Activated T-helper 1 cell treated with anti-CD3 and anti-CD28 coated beads, Interleukin-12 subunit alpha, Interleukin-12 subunit beta, Interleukin-2, Interleukin-4 antibody, amounts not matched to agents 30 ng/mL and 10 ng/mL and 1 ng/mL, durations not matched to agents 14 hours and 24 hours and 36 hours (primary cell): ENCODE data around the gene TBPL2. TPM values are rescaled to one million over a fixed set of nuclear protein-coding genes. Genes with fewer than 3 reads are reported as not detected.

ENCODE experiments used
- DNase-seq: peaks from one replicate; pipeline ENCODE4 v3.0.0; 2021; ENCODE audit warnings: low spot score
- H3K27ac Mint-ChIP-seq: one replicate; pipeline ENCODE4 v1.8.0; 2021; ENCODE audit warnings: mild to moderate bottlenecking, mixed read lengths
- H3K27me3 Mint-ChIP-seq: one replicate; pipeline ENCODE4 v1.8.0; 2022; ENCODE audit warnings: mild to moderate bottlenecking, moderate library complexity, mixed read lengths; ENCODE audit not compliant: insufficient read depth
- H3K36me3 Mint-ChIP-seq: one replicate; pipeline ENCODE4 v1.8.0; 2021; ENCODE audit warnings: low read depth, mixed read lengths
- H3K4me1 Mint-ChIP-seq: one replicate; pipeline ENCODE4 v1.8.0; 2021; ENCODE audit warnings: low read depth, mixed read lengths
- H3K4me3 Mint-ChIP-seq: one replicate; pipeline ENCODE4 v1.8.0; 2021; ENCODE audit warnings: mild to moderate bottlenecking, moderate library complexity, mixed read lengths
- H3K9me3 Mint-ChIP-seq: one replicate; pipeline ENCODE4 v1.8.0; 2021; ENCODE audit warnings: mixed read lengths
- intact Hi-C: fragments of 100-400 bp; cut with micrococcal nuclease; formaldehyde crosslinking; loops from one replicate; pipeline ENCODE4 v1.15.1; 2024
- total RNA-seq: library from RNA; stranded (reverse); gene quantifications from 2 replicates; pipeline ENCODE4 v1.2.3, GENCODE V29; 2022

Gene TBPL2
- total RNA-seq, 1 donor from 2014 or later = not detected

DNA sequence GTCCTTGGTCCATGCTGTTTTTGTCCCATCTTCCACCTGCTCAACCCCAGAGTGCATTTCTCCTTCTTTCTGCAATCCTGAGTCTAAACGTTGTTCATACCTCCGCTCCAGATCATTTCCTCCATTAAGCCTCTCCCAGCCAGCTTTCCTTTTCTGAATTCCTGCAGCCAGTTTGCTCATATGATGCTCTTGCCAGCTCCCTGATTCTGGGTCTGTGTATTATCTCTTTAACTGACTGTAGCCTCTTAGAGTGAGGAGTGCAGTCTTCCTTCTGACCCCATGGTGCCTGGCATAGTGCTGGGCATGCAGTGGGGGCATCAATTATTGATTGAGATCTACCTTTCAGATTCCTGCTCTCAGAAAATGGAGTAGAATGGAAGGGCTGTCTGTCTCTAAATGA, 11.5 kb upstream of the TBPL2 start:
- peaks cover 12% of the 10 kb centered on the region for H3K4me1 Mint-ChIP-seq
- no peaks in the 10 kb centered on the region for H3K27me3 Mint-ChIP-seq
- H3K9me3 Mint-ChIP-seq = no peaks in the 10 kb centered on the region
- H3K36me3 Mint-ChIP-seq = no peaks in the 10 kb centered on the region
- intact Hi-C loops = no loop called here
- no peak overlapping the region for H3K27ac Mint-ChIP-seq
- H3K4me3 Mint-ChIP-seq = no peak overlapping the region
- no peak for DNase-seq

DNA sequence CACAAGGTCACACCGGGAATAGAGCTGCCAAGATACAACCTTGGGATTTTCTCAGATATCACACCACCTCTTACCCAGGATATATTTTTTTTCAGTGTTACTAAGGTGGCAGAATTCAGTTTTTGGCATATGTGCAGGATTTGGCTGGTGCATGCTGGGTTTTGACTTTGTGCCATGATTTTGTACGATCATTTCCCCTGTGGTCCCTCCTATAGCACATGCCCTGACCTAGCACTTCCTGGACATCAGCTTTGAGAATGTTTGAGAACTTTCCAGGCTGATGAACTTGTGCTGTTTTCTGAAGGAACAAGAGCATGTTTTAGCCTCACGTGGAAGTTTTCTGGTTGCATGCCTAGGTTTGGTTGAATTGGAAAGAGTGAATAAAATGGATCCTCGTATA, 11.0 kb upstream of the TBPL2 start:
- Mint-ChIP-seq H3K4me1 (peaks cover 13% of the 10 kb centered on the region), H3K27me3 (no peaks in the 10 kb centered on the region), H3K27ac (no peak overlapping the region), H3K9me3 (no peaks in the 10 kb centered on the region), H3K4me3 (no peak overlapping the region), H3K36me3 (no peaks in the 10 kb centered on the region)
- DNase-seq = no peak
- intact Hi-C loops = no loop called here

DNA sequence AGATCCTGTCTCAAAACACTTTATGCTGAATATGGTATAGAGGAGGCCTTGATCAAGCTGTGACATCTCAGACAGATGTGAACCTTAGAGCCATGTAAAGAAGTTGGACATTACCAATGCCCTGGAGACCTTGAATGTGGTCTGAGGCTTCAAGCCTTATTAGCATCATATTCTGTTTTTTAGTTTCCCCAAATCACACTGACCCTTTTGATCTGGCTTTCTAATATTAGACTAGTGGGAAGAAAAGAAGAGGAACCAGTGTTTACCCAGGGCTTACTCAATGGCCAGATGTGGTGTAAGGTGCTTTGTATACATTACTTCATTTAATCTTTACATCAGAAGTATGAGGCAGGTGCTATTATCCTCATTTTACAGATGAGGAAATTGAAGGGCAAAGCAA, 10.6 kb upstream of the TBPL2 start:
- Mint-ChIP-seq H3K4me1 (peaks cover 17% of the 10 kb centered on the region), H3K36me3 (no peaks in the 10 kb centered on the region), H3K27me3 (no peaks in the 10 kb centered on the region), H3K27ac (no peak overlapping the region), H3K9me3 (no peaks in the 10 kb centered on the region), H3K4me3 (no peak overlapping the region)
- intact Hi-C loops = no loop called here
- DNase-seq = no peak

DNA sequence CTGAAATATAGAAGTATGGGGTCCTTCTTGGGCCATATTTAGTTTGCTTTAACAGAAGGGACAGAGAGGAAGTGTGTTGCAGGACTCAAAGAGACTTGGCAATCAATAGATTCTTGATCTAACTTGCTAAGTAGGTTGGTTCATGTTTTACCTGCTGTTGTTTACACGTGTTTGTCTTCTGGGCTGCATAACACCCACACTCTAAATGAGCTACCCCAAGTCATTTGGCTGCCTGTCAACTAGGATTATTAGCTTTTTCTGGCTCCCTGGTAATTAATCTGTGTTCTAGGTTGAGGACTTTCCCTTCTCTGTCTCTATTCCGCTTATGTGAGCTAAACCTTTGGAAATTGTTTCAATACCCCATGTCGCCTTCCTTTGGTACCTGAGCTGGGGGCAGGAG, 10.1 kb upstream of the TBPL2 start:
- no peak overlapping the region for H3K4me3 Mint-ChIP-seq
- no peaks in the 10 kb centered on the region for H3K36me3 Mint-ChIP-seq
- H3K27ac Mint-ChIP-seq = no peak overlapping the region
- no peaks in the 10 kb centered on the region for H3K9me3 Mint-ChIP-seq
- intact Hi-C loops = no loop called here
- peaks cover 18% of the 10 kb centered on the region for H3K4me1 Mint-ChIP-seq
- H3K27me3 Mint-ChIP-seq = no peaks in the 10 kb centered on the region
- no peak for DNase-seq

DNA sequence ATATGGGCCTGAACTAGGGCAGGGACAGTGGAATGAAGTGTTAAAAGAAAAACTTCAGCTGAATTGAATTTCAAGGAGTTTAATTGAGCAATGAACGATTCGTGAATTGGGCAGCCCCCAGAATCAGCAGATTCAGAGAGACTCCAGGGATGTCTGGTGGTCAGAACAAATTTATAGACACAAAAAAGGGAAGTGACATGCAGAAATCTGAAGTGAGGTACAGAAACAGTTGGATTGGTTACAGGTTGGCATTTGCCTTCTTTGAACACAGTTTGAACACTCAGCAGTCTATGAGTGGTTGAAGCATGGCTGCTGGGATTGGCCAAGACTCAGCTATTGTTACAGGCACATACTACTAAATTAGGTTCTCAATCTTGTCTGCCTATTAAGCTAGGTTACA, 9.7 kb upstream of the TBPL2 start:
- Mint-ChIP-seq H3K36me3 (no peaks in the 10 kb centered on the region), H3K9me3 (no peaks in the 10 kb centered on the region), H3K27ac (no peak overlapping the region), H3K4me1 (peaks cover 18% of the 10 kb centered on the region), H3K27me3 (no peaks in the 10 kb centered on the region), H3K4me3 (no peak overlapping the region)
- no peak for DNase-seq
- intact Hi-C loops = no loop called here

DNA sequence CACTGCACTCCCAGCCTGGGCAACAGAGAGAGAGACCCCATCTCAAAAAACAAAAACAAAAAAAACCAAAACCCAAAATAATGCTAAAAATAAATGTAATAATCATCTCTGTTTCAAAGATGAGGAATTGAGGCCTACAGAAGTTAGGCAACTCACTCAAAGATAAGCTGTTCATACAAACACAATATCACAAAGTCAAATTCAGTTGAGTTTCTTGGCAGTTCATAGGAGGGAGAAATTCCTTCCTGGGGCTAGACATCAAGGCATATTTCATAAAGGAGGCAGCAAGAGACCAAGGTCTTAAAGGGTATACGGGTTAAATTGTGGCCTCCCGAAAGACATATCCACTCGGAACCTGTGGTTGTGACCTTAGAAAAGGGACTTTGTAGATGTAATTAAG, 8.7 kb upstream of the TBPL2 start:
- Mint-ChIP-seq H3K4me1 (peaks cover 18% of the 10 kb centered on the region), H3K4me3 (no peak overlapping the region), H3K36me3 (no peaks in the 10 kb centered on the region), H3K27ac (no peak overlapping the region), H3K27me3 (no peaks in the 10 kb centered on the region), H3K9me3 (no peaks in the 10 kb centered on the region)
- intact Hi-C loops = loop anchor here (10.0 kb wide), 2 partner anchors 206 to 1866 kb away; no protein-coding TSS in a partner anchor
- DNase-seq = no peak

DNA sequence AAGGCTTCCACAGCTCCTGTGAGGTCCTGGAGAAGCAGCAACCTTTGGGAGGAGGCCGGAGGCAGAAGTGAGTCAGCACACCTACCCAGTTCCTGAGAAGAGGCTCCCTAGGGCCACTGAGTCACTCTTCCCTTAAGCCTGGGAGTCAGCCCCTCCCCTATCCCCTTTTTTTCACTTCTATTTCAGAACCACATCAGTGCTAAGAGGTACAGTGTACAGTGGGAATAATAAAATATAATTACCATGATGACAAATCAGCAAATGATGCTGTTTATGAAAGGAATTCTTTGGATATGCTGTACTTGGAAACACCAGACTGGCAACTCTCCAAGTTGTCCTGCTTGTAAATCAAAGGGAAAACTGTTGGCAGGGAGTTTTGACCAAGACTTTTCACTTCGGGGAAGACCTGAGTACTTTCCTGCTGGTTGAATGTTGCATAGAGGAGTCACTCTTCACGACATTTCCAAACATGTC, 7.8 kb upstream of the TBPL2 start:
- Mint-ChIP-seq H3K27me3 (no peaks in the 10 kb centered on the region), H3K4me1 (peaks cover 18% of the 10 kb centered on the region), H3K9me3 (no peaks in the 10 kb centered on the region), H3K4me3 (no peak overlapping the region), H3K36me3 (no peaks in the 10 kb centered on the region), H3K27ac (no peak overlapping the region)
- no peak for DNase-seq
- intact Hi-C loops = loop anchor here (10.0 kb wide), 2 partner anchors 207 to 1867 kb away; no protein-coding TSS in a partner anchor

DNA sequence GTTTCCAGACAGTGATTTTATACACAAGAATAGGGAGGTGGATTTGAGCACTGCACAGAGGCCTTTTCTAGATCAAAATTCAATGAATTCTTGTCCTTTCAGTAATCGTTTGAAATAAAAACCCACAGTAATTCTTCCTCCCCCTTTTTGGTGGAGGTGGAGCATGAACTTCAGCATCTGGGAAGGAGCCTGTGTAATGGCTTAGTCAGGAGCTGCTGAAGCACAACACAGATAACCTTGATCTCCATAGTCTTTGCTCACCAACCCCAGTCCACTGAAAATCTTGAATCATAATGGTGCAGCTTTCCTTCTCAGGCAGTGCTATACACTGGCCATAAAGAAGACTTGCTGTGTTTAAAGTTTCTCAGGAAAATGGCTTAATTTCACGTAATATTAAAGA, 6.4 kb upstream of the TBPL2 start:
- no peaks in the 10 kb centered on the region for H3K27me3 Mint-ChIP-seq
- no peak overlapping the region for H3K27ac Mint-ChIP-seq
- H3K36me3 Mint-ChIP-seq = no peaks in the 10 kb centered on the region
- no peaks in the 10 kb centered on the region for H3K9me3 Mint-ChIP-seq
- peaks cover 18% of the 10 kb centered on the region for H3K4me1 Mint-ChIP-seq
- no peak overlapping the region for H3K4me3 Mint-ChIP-seq
- intact Hi-C loops = loop anchor here (1.0 to 10.0 kb wide), 4 partner anchors 134 to 1868 kb away; partner anchors contain the start of gene KTN1
- no peak for DNase-seq

DNA sequence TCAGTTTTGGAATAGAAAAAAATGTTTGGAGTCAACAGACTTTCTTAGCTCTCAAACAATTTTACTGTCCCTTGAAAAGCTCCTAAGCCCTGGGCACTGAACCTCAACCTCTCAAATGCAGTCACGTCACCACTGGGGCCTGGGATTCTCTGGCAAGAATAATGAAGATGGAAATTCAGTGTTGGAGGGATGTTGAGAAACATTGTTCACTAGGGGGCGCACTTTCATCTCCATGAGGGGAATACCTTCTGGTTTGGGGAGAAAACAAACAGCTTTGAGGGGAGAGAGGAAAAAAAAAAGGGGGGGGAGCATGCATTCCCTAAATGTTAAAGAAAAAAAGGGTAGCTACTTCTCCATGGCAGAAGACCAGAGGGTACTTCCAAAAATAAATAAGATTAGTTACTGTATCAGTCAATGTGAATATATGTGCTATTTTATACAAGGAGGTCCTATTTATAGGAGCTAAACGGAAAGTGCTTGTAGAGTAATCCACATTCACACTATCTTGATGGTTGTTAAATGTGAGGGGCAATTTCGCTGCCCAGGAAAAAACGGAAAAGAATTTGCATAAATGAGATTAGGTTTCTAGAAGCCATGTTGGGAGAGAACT, 5.8 kb upstream of the TBPL2 start:
- no peaks in the 10 kb centered on the region for H3K27me3 Mint-ChIP-seq
- peaks cover 18% of the 10 kb centered on the region for H3K4me1 Mint-ChIP-seq
- no peak overlapping the region for H3K4me3 Mint-ChIP-seq
- no peaks in the 10 kb centered on the region for H3K36me3 Mint-ChIP-seq
- DNase-seq = peak; percentile 28
- H3K9me3 Mint-ChIP-seq = no peaks in the 10 kb centered on the region
- H3K27ac Mint-ChIP-seq = no peak overlapping the region
- intact Hi-C loops = loop anchor here (1.0 to 10.0 kb wide), 4 partner anchors 135 to 1869 kb away; partner anchors contain the start of gene KTN1

DNA sequence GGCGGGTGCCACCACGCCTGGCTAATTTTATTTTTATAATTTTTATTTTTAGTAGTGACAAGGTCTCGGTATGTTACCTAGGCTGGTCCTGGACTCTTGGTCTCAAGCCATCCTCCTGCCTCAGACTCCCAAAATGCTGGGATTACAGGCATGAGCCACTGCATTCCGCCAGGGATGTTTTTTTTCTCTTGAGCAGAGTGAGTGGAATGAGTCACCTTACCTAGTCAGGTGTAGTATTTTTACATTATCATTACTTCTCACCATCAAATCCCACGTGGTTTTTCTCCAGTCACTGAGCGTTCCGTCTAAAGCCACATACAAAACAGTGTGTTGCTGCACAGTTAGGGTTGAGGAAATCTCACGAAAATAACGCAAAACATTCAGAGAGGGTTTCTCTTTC, 870 bp upstream of the TBPL2 start:
- Mint-ChIP-seq H3K4me3 (no peak overlapping the region), H3K36me3 (no peaks in the 10 kb centered on the region), H3K27ac (no peak overlapping the region), H3K9me3 (no peaks in the 10 kb centered on the region), H3K4me1 (peaks cover 4% of the 10 kb centered on the region), H3K27me3 (peaks cover 2% of the 10 kb centered on the region)
- no peak for DNase-seq
- intact Hi-C loops = loop anchor here (10.0 kb wide), 2 partner anchors 214 to 1874 kb away; no protein-coding TSS in a partner anchor

DNA sequence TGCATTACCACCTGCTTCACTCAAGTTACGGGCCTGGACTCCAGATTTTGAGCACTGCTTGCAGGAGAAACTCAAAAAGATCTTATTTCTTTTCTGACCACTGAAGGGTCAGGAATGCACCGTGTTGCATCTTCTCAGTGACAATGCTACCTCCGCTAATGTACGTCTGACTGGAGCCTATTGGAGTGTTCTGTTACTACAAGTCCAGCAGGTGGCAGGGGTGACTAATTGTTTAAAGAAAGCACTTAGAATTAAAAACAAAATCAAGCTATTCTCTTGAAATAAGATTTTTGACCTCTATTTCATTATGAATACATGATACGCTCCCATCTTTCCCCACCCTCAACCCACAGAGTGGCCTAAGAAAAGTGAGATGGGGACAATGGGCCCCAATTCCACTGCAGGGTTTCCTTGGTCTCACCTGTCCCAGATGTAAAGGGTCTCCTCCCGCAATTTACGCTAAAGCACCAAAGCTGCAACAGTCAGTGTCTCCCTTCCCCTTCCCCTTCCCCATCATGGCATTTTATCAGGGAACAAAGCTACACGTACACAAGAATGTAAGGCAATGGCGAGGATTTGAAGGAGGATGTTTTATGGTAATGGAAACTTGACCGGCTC, 2.2 kb downstream of the TBPL2 start:
- DNase-seq = no peak
- Mint-ChIP-seq H3K27me3 (peaks cover 2% of the 10 kb centered on the region), H3K4me3 (no peak overlapping the region)

DNA sequence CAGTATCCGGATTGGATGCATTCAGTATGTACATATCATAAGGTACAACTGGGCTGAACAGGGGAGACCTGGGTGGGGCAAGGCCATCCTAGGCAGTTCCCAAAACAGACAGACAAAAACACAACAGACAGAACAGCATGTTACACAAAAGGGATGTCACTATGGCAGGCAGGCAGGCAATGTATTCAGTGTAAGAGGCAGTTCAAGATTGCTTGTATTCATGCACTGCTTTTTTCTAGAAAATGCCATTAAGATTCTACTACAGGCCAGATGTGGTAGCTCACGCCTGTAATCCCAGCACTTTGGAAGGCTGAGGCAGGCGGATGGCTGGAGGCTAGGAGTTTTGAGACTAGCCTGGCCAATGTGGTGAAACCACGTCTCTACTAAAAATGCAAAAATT, 3.5 kb downstream of the TBPL2 start:
- Mint-ChIP-seq H3K9me3 (no peaks in the 10 kb centered on the region), H3K4me1 (peaks cover 16% of the 10 kb centered on the region), H3K4me3 (no peak overlapping the region), H3K27ac (no peak overlapping the region), H3K36me3 (no peaks in the 10 kb centered on the region), H3K27me3 (peaks cover 2% of the 10 kb centered on the region)
- intact Hi-C loops = no loop called here
- no peak for DNase-seq

More for the DNA sequence above, 2.2 kb downstream of the TBPL2 start:
- Mint-ChIP-seq H3K36me3 (no peaks in the 10 kb centered on the region), H3K27ac (no peak overlapping the region), H3K9me3 (no peaks in the 10 kb centered on the region), H3K4me1 (peaks cover 16% of the 10 kb centered on the region)
- intact Hi-C loops = loop anchor here (2.0 kb wide), 1 partner anchor 1037 kb away; no protein-coding TSS in a partner anchor

DNA sequence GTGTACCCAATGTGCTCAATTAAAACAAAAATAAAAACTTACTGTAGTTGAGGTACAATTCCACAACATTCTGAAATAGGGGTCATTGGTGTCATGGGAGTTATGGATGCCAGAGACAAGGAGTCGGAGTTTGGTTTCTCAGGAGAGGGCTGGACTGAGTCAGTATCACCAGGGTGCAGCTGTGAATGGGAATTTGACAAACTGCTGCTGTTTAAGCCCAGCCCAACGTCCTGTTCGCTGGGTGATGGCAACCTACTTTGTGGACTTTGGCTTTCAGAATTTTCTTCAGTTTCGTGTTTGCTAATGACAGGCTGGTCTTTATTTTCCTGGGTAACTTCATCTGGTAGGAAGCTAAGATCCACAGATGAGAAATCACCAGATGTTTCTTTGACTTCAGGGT, 3.9 kb downstream of the TBPL2 start:
- H3K36me3 Mint-ChIP-seq = no peaks in the 10 kb centered on the region
- no peak overlapping the region for H3K27ac Mint-ChIP-seq
- no peaks in the 10 kb centered on the region for H3K9me3 Mint-ChIP-seq
- peaks cover 4% of the 10 kb centered on the region for H3K27me3 Mint-ChIP-seq
- intact Hi-C loops = no loop called here
- peaks cover 16% of the 10 kb centered on the region for H3K4me1 Mint-ChIP-seq
- DNase-seq = no peak
- no peak overlapping the region for H3K4me3 Mint-ChIP-seq
